HG03457 (cell line): ENCODE results near the gene BARHL1.

ENCODE experiments used
- ATAC-seq: cut with Tn5 transposase; IDR thresholded peaks from one replicate; pipeline ENCODE4 v1.9.1; 2021; ENCODE audit warnings: moderate number of reproducible peaks; ENCODE audit not compliant: unreplicated experiment

The BARHL1 gene

GRCh38 chr9:132610661-132611060 lies 28.3 kb downstream of the BARHL1 start:
- no peak for ATAC-seq

GRCh38 chr9:132614324-132614723 lies 31.9 kb downstream of the BARHL1 start:
- ATAC-seq = no peak

DNA sequence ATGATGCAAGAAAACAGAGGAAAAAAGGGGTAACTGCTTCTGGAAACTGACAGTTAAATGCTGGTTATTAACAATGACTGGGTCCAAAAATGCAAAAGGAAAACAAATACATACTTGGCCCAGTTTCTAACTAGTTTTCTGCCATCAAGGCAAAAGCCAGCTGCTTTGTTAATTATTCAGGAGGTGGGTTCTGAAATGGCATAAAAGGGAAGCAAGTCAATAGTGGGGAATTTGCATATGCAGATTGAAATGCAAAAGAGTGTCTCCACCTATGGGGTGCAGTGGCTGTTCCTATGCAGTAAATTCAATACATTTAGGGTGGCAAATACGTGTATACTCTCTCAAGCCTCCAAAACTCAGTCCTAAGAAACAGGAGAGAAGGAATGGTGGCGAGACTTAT lies 33.4 kb downstream of the BARHL1 start:
- no peak for ATAC-seq

- no peak for ATAC-seq
Observed at GRCh38 chr9:132616725-132617124, 34.3 kb downstream of the BARHL1 start.

- ATAC-seq = no peak
Observed at GRCh38 chr9:132622159-132622558, 39.8 kb downstream of the BARHL1 start.

DNA sequence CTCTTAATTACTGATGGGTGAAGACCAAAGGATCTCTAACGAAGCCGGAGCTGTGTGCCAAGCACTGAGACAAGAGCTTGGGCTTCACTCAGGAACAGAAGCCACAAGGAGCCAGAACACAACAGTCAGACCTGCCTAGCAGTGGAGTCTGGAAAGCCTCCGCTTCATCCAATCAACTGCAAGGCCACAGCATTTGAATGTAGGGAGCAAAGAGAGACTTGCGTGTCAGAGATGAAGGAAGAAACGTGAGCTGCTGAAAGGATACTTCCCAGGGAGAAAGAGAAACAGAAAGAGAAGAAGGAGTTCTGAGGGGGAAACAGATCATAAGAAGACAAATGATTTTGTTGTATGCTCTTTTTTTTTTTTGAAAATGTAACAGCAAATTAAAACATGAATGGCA lies 43.9 kb downstream of the BARHL1 start:
- no peak for ATAC-seq

DNA sequence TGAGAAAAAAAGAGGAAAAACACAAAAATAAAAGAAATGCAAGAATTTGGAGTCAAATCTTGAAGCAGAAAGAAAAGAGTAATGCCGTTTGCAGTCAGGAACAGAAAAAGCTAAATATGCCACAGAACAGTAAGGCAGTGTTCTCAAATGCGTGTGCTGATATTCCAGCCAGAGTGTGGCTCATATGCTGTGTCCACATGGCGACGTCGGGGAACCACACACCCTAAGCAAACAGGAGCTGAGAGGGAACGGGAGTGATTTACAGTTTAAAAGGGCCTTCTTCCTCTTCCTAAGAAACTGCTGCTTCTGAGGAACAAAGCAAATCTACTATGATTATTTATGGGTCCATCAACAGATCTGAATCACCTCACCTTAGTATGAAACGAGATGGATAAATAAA lies 44.7 kb downstream of the BARHL1 start:
- ATAC-seq = no peak

DNA sequence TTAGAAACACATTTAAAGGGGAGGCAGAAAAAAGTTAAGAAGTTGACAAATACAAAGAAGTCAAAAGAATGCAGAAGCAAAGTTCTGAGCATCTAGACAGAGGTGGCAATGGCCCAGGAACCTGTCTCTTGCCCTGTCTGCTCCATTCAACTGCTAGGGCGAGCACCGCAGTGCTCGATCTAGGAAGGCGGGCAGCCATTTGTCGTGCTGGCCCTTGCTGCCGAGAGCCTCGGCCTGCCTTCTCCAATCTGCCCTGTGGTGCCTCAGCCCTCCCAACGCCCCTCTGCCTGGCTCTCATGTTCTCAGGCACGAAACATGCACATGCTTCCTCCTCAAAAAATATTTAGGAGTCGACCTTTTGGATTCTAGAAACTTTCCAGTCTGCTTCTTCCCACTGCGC lies 45.2 kb downstream of the BARHL1 start:
- no peak for ATAC-seq

DNA sequence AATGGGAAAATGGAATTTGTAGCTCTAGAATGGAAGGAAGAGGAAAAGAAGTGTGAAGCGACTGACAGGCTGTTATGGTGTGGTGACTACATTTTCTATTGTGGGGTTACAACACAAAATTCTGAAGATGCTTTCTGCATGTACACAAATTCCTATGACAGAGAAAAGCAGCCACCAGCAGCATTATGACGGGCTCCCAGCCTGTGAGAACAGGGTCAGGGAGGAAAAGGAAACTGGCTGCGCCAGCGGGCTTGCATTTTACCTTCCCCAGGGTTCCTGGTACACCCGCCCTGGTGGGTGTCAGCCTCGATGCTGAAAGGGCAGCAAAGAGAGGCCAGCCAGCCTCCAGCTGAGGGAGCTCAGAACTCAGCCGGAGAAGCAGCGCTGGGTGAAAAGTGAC lies 46.3 kb downstream of the BARHL1 start:
- no peak for ATAC-seq

- no peak for ATAC-seq
Observed at GRCh38 chr9:132630116-132630515, 47.7 kb downstream of the BARHL1 start.

DNA sequence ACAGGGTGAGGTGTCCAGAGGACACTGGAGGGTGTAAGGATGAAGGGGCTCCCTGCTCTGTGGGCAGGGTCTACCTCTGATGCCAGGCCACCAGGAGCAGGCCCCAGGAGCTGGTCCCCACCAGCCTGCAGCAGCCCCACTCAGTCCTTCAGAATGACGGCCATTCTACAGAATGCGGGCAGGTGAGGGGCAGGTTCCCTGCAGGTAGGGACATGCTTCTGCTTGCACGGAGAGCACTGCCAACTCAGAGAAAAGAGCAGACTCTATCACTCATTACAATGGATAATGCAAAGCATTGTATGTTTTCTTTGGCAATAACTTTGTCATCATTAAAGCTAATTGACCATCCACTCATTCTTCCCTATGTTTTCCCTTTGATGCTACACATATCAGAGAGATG lies 48.4 kb downstream of the BARHL1 start:
- ATAC-seq = no peak

DNA sequence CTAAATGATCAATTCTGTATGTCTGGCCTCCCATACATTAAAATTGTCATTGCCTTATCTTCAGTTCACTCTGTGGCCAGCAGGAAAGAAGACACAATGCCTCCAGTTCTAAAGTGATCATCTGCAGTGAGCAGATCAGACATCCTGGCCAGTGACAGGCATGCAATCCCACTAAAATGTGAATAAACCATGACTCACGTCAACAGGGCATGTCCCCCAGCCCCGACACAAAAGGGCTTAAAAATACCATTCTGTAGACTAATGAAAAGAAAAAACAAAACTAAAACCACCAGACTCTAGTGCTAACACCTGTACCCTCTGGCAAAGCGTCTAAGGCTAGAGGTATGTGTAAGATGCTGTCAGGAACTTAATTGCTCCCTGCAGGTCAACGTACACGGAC lies 48.9 kb downstream of the BARHL1 start:
- ATAC-seq = no peak

DNA sequence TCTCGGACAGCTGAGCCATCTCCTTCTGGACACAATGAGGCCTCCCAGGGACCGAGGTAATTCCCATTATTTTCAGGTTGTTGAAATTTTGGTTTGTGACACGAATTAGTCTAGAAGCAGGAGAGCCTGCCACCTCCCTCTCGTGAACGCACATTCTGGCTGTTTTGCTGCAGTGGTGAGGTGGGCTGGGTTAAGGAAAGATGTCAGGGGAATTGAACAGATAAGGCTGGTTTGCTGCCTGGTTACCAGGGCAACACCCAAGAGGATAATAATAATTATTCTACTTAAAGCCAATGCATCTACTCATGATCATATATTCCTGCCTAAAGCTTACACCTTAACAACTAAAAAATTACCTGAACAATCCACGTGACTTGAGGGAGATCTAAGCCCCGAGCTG lies 49.3 kb downstream of the BARHL1 start:
- ATAC-seq = no peak

GRCh38 chr9:132632413-132633129 lies 50.2 kb downstream of the BARHL1 start:
- no peak for ATAC-seq

- no peak for ATAC-seq
Observed at GRCh38 chr9:132634327-132634726, 51.9 kb downstream of the BARHL1 start.

- ATAC-seq = no peak
Observed at GRCh38 chr9:132637351-132637750, 54.9 kb downstream of the BARHL1 start.

DNA sequence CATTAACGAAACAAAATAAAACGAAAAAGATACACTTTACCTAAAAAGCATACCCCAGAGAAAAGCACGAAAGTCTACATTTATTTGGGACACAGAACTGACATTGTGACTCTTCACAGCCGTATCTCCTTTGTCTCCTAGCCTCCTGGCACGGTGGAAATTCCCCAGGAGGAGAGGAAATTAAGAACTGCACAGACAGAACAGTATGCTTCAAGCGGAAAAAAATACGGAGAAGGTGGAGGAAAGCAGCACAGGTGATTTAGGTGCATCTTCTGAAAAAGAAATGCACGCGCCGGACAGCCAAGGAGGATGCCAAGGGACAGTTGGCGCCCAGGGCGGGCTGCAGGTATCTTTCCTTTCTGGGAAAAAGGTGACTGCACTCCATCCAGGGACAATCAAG lies 55.4 kb downstream of the BARHL1 start:
- ATAC-seq = no peak

GRCh38 chr9:132638240-132638639 lies 55.8 kb downstream of the BARHL1 start:
- no peak for ATAC-seq

- ATAC-seq = no peak
Observed at GRCh38 chr9:132639322-132639721, 56.9 kb downstream of the BARHL1 start.
